Activated CD4-positive, alpha-beta T cell treated with anti-CD3 and anti-CD28 coated beads for 48 hours (primary cell): ENCODE data around the gene DEPP1.

Experiments used
- DNase-seq: peaks from one replicate; pipeline ENCODE4 v3.0.0-alpha.2; 2020

Gene DEPP1

DNA sequence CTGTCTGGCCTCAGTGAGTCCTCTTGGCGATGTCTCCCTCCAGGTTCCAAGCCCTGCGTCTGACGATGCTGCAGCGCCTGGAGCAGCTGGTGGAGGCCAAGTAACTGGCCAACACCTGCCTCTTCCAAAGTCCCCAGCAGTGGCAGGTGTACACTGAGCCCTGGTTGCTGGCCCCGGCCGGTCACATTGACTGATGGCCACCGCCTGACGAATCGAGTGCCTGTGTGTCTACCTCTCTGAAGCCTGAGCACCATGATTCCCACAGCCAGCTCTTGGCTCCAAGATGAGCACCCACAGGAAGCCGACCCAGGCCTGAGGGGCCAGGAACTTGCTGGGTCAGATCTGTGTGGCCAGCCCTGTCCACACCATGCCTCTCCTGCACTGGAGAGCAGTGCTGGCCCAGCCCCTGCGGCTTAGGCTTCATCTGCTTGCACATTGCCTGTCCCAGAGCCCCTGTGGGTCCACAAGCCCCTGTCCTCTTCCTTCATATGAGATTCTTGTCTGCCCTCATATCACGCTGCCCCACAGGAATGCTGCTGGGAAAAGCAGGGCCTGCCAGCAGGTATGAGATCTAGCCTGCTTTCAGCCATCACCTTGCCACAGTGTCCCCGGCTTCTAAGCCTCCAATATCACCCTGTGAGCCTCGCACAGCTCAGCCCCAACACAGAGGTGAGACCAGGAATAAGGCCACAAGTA, 14.8 kb upstream of the DEPP1 start:
- no peak for DNase-seq

DNA sequence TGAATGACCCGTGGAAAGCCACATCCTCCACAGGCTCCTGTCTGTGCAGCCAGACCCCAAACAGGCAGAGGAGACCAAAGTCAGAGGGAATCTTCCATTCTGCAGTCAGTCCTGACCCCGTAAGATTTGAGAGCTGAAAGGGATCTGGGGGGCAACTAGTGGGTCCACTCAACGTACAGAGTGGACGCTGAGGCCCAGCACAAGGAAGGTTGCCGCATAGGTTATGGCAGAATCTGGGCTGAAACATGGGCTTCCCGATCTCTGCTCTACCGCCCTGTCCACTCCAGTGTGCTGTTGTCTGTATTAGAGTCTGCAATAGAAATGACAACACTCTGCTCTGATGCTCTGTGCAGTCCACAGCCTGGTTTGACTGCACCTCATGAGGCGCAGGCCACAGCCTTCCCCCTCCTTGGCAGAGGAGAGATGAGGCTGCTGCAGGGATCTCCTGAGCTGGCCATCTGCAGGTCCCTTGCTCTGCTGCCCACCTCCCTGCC, 14.2 kb upstream of the DEPP1 start:
- no peak for DNase-seq

DNA sequence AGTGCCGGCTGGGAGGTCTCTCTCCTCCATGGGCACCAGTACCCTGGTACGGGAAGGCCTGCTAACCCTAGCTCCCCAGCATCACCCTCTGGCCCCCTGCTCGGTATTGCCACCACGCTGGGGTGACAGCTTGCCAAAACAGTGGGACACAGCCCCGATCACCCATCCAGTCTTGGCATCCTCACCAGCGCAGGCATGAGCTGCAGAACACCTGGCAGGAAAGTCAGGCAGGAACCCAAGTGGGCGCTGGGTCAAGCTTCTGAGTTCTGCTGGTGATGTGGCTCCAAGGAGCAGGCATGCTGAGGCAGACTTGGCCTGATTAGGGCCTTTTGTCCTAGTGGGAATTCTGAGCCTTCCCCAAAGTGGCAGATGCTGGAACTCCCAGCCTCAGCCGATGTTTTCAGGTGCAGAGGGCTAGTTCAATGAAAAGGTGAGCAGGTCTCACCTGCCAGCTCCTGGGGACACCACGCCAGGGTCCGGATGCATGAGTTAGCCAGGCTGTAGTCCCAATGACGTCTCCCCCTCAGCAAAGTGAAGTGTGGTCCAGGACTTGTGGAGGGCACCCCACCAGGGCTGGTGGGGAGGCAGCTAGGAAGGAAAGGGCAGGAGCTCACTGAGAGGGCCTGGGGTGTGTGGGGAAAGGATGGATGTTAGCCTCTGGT, 13.6 kb upstream of the DEPP1 start:
- DNase-seq: no peak

DNA sequence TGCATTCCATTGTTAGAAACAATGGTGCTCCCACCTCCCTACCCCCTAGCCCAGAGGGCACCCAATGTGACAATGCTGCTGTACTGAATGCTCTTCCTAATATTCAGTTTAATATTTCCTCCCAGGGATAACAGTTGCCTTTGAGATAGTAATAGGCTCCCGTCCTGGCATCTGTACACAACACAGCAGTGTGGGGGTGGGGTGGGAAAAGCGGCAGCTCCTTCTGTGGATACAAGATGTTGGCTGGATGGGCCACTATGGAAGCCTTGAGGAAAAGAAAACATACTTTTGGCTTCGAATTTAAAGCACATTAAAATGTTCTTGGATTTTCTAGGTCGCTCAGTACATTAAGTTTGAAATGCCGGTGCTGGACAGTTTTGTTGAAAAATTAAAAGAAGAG, 13.0 kb upstream of the DEPP1 start:
- DNase-seq: no peak

DNA sequence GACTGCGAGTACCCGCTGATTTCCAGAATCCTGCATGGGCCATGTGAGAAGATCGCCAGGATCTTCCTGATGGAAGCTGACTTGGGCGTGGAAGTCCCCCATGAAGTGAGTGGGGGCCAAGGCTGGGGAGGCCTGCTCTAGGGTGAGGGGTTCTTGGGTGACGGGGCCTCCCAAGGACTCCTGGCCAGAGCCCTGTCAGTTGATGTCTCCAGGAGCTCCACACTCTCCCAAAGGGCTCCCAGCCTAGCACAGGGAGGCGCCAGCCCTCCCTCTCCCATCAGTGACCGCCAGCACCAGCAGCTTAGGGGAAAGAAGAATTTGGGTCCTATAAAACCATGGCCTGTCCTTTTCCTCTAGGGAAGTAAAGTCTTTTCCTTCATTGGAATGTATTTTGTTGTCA, 12.4 kb upstream of the DEPP1 start:
- no peak for DNase-seq

DNA sequence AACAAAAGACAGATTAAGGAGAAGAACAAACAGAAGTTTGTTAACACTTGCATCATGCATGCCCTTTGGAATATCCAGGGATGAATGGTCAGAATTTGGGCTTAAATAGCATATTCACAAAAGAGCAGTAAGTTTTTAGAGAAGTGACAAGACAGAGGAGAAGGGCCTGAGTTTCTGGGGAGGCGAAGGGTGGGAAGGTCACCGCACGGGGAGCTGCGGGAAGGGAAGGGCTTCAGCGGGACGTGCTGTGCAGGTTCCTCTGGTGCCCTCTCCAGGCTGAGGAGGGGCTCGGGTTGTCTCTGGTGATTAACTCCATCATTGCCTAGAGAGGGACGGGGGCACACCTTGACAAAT, 11.7 kb upstream of the DEPP1 start:
- no peak for DNase-seq

DNA sequence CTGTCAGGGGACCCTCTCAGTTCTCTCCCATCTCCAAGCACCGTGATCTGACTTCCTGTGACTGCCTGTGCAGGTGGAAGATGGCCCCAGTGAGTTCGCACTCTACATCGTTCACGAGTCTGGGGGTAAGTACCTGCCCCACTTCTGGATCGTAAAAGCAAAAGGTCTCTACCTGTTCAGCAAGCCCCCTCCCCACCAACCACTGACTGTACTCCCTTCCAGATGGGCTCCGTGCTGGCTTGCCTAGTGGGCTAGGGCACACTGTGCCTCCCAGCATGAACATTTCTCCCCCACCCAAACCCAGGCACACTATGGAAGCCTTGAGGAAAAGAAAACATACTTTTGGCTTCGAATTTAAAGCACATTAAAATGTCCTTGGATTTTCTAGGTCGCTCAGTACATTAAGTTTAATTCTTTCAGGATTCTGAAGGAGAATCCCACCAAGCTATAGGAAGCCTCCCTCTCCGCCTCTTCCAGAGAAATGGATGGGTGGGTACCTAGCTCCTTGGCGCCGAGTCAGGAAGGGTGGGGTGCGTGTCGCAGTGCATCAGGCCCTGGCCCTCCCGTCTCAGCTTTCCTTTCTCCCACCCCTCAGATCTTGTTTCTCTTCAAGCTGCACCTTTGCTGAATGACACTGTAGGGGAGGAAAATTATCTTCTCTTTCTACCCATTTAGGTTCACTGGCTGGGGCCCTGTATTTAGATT, 11.1 kb upstream of the DEPP1 start:
- DNase-seq: no peak

DNA sequence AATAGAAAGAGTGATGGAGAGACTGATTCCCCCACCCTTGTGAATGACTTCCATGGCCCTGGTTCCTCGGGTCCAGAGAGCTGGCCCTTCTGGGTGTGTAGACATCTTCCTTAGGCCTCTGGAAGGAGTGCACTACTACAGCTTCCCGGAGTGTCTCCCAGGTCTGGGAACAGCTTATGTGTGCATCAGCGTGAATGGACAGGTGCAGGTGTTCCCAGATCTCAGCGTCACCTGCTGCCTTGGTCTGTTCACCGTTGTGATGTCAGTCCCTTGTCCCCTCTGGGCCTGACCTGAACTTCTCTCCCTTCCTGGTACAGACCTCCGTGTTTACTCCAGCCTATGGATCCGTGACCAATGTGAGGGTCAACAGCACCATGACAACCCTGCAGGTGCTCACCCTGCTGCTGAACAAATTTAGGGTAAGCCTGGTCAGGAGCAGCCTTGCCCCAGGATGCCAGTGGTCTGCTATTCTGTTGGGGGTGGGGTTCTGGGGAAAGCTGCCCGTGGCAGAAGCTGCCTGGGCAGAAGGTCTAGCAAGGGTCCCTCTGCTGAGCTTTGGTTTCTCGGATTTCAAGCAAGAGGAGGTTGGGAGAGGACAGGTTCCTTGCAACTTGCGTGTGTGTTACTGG, 10.5 kb upstream of the DEPP1 start:
- DNase-seq: no peak

DNA sequence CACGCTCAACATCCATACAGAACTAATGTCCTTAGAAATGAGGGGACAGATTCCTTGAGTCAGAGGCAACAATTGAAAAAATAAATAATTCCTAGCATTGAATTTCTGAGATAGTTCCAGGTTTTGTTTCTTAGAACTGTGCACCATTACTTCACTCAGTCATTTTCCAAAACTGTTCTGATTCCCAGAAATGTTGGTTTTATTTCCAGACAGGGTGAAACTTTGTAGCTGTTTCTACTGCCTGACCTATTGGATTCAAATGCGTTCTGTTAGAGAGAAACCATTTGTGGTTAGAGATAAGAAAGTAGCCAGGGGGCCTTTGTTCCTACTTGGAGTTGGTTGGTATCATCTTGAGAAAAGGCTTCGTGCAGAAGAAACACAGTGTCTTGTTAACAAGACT, 8.1 kb upstream of the DEPP1 start:
- no peak for DNase-seq

DNA sequence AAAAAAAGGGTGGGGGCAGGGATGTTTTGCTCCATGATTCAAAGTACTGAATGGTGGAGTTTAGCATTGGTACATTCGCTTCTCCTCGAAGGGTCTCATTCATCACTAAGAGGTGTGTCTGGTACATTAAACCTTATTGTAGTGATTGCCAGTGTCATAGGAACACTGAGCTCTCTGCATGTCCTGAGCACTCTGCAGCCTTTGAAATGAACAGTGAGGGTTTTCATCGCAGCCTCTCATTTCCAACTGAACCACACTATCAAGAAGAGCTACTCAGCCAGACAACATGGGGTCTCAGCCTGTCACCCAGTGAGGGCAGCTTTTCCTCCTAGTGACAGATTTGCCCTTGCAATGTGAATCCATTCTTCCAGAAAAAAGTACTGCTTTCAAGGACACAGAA, 7.6 kb upstream of the DEPP1 start:
- no peak for DNase-seq

DNA sequence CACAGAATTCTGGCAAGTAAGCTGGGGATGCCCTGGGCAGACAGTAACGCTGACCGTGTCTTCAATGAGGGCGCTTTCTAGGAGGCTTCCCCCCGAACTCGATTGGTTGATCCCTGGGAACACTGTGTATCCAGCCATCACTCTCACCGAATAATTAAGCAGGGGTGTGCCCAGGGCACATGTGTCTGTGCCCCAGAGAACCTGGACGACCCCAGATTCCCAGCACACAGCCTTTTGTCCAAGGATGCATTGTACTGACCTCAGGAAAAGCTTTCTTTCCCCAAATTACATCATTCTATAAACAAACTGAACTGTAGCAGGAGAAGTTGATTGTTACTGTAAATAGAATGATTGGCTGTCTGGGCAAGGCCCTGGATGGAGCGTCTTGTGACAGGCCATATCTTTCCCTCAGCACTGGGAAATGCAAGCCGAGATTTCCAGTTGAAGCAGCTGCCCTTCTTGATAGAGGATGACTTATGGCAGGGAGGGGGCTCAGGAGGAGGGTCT, 6.6 kb upstream of the DEPP1 start:
- no peak for DNase-seq

DNA sequence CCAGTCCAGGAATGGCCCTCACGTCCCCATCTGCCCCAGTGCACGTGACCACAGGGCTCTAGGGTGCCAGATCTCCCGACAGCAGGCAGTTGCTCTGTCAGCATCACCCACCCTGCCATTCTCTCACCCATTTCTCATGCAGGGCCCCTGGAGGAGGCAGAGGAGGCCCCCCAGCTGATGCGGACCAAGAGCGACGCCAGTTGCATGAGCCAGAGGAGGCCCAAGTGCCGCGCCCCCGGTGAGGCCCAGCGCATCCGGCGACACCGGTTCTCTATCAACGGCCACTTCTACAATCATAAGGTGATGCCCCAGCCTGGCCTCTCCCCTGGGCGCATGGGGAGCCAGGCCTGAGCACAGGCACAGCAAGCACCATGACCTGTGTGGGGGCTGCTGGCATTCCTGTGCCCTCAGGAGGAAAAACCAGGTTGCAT, 6.1 kb upstream of the DEPP1 start:
- no peak for DNase-seq

DNA sequence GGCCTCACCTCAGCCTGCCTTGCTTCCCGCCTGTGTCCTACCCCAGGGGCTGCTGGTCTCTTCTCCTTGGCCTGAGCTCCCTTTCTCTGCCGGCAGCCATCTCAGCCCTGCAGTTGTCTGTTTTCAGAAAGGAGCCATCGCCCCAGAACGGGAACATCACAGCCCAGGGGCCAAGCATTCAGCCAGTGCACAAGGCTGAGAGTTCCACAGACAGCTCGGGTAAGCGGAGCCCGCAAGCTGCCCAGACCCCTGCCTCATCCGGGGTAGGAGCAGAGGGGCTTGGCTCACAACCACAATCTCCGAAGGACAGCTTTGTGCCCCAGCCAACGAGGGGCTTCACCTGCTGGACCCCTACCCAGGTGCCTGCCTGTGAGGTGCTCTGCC, 5.3 kb upstream of the DEPP1 start:
- DNase-seq: no peak

DNA sequence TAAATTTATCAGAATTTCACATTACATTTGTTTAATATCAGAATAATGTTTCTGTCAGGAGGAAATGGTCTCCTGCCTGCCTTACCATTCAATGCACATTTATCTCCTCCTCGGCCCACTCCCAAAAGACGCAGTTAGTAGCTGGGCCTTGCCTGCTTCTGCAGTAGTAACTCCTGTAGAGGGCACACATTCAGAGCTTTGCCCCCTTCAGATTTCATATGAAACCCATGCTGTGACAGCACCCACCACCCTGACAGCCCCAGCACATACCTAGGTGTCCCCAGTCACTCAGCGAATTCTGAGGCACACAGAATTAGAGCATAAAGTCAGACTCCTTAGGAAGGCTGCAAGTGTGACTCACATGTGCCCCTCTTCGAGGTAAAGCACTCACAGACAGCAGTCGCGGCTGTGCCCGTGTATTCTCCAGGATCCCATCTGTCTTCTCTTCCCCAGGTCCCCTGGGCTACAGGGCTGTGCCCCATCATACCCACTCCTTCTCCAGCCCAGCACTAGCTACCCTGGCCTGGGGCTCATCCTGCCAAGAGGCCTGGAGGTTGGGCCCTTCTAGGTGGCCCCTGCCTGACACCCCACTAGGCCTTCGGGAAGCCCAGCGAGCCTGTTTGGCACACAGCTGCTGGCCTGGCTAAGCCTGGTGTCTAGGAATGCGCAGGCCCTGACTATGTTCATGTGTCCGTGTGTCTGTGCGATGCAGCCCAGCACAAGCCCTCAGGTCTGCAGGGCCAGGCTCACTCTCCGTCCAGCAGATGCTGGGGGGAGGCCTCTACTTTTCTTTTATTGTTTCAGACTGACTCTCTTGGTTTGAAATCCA, 4.7 kb upstream of the DEPP1 start:
- DNase-seq: no peak

DNA sequence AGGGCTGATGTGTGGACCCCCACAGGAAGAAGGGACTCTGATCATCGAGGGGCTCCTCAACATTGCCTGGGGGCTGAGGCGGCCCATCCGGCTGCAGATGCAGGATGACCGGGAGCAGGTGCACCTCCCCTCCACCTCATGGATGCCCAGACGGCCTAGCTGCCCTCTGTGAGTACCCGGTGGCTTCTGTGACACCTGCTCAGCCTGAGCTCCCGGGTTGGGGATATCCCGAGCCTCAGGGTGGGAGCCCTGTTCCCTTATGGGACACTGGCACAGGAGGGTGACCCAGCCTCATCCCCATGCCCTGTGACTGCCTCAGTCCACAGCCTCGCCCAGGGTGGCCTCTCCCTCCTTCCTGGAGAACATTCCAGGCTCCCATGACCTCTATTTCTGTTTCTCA, 3.9 kb upstream of the DEPP1 start:
- DNase-seq: no peak

DNA sequence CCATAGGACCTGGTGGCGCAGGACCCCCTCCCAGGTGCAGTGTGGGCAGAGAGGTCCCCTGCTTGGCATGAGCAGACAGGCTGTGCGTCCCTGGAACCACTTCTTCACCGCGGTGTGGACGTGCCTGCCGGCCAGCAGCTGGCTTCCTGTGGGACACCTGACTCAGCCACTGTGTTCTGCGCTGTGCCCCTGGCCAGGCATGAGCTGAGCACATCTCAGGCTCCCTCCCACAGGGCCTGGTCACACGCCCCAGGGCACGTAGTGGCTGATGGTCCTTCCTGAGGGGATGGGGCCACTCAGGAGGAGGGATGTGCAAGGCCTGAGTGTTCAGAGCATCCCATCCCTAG, 3.5 kb upstream of the DEPP1 start:
- DNase-seq: no peak

DNA sequence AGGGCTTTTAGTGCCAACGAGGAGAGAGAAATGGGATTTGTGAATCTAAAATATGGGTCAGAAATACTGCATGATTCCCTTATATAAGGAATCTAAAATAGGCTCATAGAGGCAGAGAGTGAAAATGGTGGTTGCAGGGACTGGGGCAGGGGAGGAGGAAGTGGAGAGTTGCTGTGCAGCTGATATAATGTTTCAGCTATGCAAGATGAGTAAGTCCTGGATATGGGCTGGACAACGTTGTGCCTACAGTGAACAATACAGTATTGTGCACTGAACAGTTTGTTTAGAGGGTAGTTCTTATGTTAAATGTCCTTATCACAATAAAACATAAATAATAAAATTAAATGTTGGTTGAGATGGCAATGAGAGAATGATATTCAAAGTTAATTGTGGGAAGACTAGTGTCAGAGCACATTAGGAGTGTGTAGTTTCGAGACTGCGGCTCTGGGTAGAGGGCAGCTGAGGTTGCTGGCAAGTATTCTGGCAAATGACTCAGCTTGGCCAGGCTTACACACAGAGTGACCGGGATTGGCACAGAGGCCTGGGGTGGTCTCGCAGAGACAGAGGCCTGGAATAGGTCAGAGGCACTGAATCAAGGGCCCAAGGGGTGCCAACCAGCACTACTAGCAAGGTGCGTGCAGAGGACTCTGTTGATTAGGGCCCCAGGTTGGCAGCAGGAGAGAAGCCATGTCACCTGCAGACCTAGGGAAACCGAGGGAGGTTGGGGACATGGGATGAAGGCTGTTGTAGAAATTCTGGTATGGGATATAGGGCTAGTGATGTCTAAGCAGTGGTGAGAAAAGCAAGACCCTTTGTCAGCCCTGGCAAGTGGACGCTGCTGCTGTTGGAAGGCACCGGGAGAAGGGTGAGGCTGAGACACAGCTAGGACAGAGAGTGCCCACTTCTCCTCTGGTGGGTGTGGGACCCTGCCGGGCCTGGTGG, 2.8 kb upstream of the DEPP1 start:
- DNase-seq: no peak

DNA sequence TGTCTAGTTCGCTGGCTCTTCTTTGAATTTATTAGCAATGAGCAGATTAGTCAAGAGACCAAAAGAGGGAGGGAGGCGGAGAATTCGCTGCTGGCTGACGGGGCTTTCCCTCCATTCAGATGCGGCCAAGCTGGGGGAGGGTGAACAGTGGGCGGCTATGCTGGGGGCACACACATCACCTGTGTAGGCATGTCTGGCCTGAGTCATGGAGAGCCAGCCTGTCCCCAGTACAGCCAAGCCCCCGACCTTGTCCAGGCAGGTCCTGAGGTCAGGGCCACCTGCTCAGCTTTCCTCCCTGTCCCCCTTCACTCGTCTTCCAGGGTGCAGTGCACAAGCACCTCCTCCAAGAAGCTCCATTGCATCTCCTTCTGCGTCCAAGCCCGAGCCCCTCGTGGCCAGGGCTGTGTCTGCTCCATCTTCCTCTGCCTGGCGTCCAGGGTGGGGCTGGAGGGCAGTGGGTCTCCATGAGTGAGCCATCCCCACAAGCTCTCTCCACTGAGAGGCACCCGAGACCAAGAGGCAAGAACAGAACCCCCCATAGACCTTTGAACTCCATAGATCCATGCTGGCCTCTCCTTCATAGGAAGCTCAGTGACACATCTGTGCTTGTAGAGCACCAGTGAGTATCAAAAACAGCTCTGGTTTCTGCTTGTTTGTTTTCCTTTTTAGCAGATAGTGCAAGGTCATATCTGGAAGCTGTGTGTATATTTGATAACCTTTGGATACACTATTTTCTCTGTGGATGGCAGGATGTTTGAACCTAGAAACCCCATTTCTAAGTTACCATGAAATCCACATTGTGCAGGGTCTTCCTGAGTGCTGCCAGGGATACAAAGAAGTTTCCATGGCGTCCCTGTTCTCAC, 1.9 kb upstream of the DEPP1 start:
- DNase-seq: no peak

DNA sequence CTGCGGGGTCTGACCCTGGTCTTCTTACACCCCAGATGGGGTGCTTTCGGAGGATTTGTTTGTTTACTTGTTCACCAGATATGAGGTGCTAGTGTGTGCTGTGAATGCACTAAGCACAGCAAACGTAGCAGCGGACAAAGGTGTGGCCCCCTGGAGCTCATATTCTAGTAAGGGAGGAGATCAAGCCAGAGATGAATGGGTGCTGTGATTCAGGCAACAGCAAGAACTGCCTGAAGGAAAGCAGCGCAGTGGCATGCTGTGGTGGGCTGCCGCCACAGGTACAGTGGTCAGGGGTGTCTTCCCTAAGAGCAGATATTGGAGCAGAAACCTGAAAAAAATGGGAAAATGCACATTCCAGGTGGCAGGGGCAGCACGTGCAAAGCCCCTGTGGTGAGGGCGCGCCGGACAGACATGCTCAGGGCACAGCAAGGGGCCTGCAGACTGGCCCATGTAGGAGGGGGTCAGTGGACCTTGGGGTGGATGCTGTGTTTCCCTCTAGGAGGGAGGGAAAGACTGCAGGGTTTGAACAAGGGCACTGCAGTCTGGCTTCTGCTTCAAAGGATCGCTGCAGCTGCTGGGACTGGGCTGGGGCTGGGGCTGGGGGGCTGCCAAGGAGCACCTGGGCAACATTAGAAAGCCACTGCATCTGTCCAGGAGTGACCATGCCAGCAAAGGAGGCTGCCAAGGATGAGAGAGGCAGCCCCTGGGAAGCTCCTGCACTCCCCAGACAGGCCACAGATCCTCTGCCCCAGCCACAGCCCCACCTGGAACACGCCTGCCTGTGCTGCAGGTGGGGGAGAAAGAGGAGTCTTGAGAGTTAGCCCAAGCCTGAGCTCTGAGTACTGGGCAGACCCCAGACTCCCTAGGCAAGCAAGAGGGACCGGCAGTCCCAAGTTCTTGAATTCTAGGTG, 927 bp upstream of the DEPP1 start:
- DNase-seq: no peak

DNA sequence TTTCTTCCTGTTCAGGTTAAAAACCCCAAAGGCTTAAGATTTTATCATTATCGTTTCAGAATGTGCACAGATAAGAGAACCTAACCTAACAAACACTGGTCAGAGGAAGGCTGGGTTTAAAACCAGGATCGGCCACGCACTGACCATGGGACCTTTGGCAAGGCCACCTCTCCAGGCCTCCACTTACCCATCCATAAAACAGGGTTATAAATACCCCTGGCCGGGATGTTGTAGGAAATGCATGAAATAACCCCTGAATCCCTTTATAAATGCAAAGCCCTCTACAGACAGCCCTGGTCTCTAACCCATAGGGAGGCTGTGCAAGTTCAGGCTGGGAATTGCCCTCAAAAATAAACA, 418 bp downstream of the DEPP1 start:
- DNase-seq: no peak
